ENCODE measurements around the gene VEZF1. TPM values are rescaled to one million over a fixed set of nuclear protein-coding genes. Genes with fewer than 3 reads are reported as not detected.

VEZF1 gene
- total and polyA plus RNA-seq, 2 of the 4 experiments (the other 2 are of a cell fraction), result 21.1 to 42.1 TPM

- TF ChIP-seq RAD21 (IDR thresholded peaks at IDR 0.05; ENCODE audit: low read length), result no peak
- intact Hi-C loops (cut with micrococcal nuclease), result no loop called here
- no peak for DNase-seq
- no peak overlapping the region for H2AFZ ChIP-seq (replicated peaks; ENCODE audit: low read length, poor library complexity)
- no peak overlapping the region for H3K18ac ChIP-seq (ENCODE audit: low read depth, low read length)
- POLR2A ChIA-PET (ENCODE audit: unreplicated experiment), result no interaction called here
- no peak overlapping the region for H2AK9ac ChIP-seq (replicated peaks; ENCODE audit: low read depth, low read length, poor library complexity)
- no peaks in the 10 kb centered on the region for H3K36me3 ChIP-seq (ENCODE audit: control insufficient read depth, insufficient read depth, low read length)
- H3K27ac ChIP-seq (ENCODE audit: insufficient read depth, low read length), result no peak overlapping the region
- no peaks in the 10 kb centered on the region for H3K9me3 ChIP-seq (ENCODE audit: control insufficient read depth, insufficient read depth, low read length)
- no peak overlapping the region for H3K56ac ChIP-seq (ENCODE audit: extremely low read depth, insufficient read depth, low read length)
- no peak overlapping the region for H2BK5ac ChIP-seq (ENCODE audit: low read depth, low read length, poor library complexity, severe bottlenecking)
- WGBS, 2 experiments (ENCODE audit: extremely low coverage in 2 of 2, insufficient read length in 1 of 2), result no CpG with 5 or more reads among the region's 9 CpGs
- H3K23ac ChIP-seq (ENCODE audit: low read depth, low read length), result no peak overlapping the region
- no peak overlapping the region for H3K4ac ChIP-seq (ENCODE audit: low read depth, low read length)
- no peak overlapping the region for H3K4me2 ChIP-seq (ENCODE audit: low read depth, low read length)
- BruUV-seq (replicated peaks), result no TSS peak
- H3K79me1 ChIP-seq (ENCODE audit: low read depth in 1 of 2, low read length in 2 of 2), result no peaks in the 10 kb centered on the region
- no peak overlapping the region for H2BK120ac ChIP-seq (ENCODE audit: low read depth, low read length)
- H3K4me1 ChIP-seq (ENCODE audit: control insufficient read depth, insufficient read depth, low read length), result no peaks in the 10 kb centered on the region
- no peak overlapping the region for H4K8ac ChIP-seq (ENCODE audit: low read depth in 2 of 2, low read length in 2 of 2)
- no peak overlapping the region for H3K4me3 ChIP-seq (ENCODE audit: insufficient read depth, low read depth, low read length)
- no peak overlapping the region for H2BK20ac ChIP-seq (ENCODE audit: low read depth, low read length)
- no peaks in the 10 kb centered on the region for H4K20me1 ChIP-seq (ENCODE audit: insufficient read depth, low read length)
- no peaks in the 10 kb centered on the region for H3K9me1 ChIP-seq (ENCODE audit: insufficient read depth, low read length)
- no peak overlapping the region for H2BK15ac ChIP-seq (ENCODE audit: low read depth, low read length)
- dilution Hi-C loops (cut with HindIII; ENCODE audit: low sequenced_read_pairs, unreplicated experiment), result no loop called here
- no peak overlapping the region for H4K91ac ChIP-seq (ENCODE audit: insufficient read depth, low read depth, low read length)
- no peak overlapping the region for H4K5ac ChIP-seq (ENCODE audit: low read depth, low read length)
- H2AK5ac ChIP-seq (ENCODE audit: low read depth, low read length), result no peak overlapping the region
- H3K14ac ChIP-seq (replicated peaks; ENCODE audit: low read depth, low read length), result no peak overlapping the region
- in situ Hi-C loops (cut with MboI; ENCODE audit: low sequenced_read_pairs), result no loop called here
- no peak overlapping the region for H3K9ac ChIP-seq (ENCODE audit: low read depth, low read length)
- H3K27me3 ChIP-seq (ENCODE audit: control insufficient read depth, insufficient read depth, low read length), result peaks cover 4% of the 10 kb centered on the region
- CTCF ChIA-PET, result no interaction called here
- ATAC-seq (ENCODE audit: low read depth), result no peak
Measured at GRCh38 chr17:58020401-58020800, 32.3 kb upstream of the VEZF1 start.
